NCI-H2196 (cell line): ENCODE results near the gene OVCH2.
"Not testable (repeated sequence)": the region's sequence is repeated elsewhere in the genome, so short reads cannot be mapped to it uniquely, and the experiment has no call there.

ENCODE experiments used
- DNase-seq: peaks from one replicate; lab custom pipeline; 2025; ENCODE audit not compliant: unreplicated experiment; lab: John Stamatoyannopoulos, UW

The OVCH2 gene

DNA sequence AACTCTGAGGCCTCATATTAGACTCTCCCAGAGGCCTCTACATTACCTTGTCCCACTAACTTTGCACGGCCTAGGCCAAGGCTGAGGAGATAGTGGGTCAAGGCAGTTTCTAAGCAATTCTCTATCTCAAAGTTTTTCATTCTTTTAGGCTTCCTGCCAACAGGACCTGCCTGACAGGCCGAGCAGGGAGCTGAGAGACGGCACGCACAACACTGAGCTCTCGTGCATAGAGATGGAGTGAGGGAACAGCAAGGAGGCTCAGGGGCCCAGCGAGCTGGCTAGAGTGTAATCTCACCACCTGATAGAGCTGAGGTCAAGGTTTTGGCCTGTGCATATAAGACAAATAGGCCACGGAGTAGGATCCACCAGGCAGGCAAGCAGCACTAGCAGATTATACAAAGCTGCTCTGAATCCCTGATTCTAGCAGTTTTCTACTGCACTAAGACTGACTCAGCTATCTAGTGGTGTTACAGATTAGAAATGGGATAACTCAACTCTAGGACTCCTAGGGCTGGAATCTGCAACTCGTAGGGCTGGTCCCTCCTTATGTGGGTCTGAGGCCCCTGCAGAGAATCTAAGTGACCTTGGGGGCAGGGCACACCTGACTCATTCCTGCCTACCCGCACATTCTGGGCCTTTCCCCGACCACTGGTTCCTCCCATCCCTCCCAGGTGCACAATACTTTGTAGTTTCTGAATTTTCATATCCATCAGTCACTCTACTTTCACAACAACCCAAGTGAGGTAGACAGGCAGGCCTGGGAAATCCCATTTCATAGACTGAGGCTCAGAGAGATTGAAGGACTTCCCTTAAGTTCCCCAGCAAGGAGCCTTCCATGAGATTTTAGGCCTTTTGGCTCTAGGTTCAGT, 34.7 kb downstream of the OVCH2 start:
- no peak for DNase-seq

DNA sequence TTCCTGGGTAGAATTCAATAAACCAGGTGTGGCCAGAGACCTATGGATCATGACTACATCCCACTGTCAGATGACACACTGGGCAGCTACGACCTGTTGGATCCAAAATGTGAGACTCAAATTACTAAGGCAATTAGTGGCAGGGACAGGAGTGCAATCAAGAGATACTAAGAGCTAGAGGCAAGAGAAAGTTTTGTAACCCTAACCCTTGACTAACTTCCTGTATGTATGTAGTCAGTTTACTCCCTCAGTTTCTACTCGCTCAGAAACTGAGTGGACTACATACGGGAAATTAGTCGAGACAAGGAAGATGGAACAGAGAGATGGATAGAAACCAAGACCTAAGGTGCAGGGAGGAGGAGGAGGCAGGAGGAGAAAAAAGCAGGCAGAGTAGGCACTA, 35.6 kb downstream of the OVCH2 start:
- DNase-seq: no peak

DNA sequence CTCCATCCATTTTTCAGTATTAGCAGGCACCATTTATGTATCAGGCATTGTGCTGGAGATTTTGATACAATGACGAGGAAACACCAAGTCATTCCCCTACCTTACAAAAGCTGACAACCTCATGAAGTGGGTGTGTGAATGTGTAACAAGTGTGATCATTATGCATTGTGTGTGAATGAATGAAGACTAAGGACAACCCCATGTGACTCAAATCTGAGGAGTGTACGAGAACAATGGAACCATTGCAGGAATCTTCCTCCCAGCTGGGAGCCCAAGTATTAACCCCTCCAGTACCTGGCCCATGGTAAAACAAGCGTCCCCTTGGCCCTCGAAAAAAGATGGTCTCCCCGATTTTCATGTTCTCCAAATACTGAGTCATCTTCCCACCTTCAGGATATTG, 37.4 kb downstream of the OVCH2 start:
- no peak for DNase-seq

GRCh38 chr11:7668464-7668863, 37.8 kb downstream of the OVCH2 start:
- DNase-seq: no peak

DNA sequence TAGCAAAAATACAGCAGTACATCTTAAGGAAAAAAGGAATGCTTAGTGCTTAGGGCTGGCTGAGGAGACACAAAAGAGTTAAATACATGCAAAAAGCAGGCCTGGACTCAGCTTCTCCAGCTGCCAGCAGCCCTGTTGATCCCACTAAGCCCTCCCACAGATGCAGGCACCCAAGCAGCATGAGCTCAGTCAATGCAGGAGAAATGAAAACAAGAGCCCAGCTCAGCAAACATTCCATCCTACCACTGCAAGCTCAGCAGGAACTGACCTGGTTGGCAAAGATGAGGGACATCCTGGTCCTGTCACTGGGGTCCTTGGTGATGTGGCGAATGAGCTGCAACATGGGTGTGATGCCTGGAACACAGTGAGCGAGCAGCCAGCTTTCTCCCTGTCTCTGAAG, 38.8 kb downstream of the OVCH2 start:
- DNase-seq: no peak

- DNase-seq: no peak
Measured at GRCh38 chr11:7666292-7666866, 39.9 kb downstream of the OVCH2 start.

DNA sequence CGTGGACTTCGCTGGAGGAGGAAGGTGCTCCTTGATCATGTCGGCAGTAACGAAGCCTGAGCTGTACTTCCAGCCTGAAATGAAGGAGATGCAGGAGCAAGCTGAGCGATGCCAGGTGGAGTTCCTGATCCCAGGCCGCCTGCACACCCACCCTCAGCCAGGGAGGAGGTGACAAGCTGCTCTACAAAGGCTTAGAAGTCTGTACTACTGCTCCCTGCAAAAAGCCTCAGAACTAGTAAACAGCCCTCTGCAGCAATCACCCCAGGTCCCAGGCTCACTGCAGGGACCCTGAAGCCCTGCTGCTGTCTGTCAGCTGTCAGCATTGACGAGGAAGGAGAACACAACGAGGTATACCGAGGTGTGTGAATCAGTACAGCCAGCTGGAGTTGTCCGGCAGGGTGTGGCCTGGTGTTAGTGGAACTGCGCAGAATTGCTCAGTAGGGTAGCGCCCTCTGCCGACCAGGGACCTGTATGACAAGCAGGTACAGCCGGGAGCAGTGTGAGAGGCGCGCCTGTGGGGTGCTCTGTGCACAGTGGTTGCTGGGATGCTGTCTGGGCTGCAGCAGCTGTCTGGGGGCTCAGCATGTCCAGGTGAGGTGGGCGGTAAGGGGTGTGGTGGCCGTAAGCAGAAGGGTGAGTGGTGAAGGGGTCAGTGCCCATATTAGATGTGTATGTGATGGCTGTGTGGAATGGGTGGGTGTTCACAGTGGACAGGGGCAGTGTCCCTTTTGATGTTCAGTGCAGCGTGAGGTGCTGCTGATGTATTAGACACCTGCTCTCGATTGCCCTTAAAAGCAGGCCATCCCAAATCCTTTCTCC, 40.6 kb downstream of the OVCH2 start:
- DNase-seq: peak; percentile 74

DNA sequence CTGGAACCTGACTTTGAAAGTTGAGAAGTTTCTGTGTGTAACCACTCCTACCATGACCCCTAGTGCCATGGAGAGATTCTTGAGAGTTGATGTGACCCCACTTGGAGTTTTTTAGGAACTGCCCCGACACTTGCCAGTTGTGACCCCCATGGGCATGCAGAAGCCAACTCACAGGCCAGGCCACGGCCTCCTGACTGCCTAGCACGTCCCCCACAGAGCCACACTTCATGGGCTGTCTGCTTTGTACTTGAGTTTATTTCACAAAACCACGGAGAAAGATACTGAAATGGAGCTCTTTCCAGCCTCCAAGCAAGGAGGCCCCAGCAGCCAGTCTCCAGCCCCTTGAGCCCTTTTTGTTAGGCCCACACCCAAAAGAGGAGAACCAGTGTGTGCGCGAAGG, 41.4 kb downstream of the OVCH2 start:
- DNase-seq: no peak

DNA sequence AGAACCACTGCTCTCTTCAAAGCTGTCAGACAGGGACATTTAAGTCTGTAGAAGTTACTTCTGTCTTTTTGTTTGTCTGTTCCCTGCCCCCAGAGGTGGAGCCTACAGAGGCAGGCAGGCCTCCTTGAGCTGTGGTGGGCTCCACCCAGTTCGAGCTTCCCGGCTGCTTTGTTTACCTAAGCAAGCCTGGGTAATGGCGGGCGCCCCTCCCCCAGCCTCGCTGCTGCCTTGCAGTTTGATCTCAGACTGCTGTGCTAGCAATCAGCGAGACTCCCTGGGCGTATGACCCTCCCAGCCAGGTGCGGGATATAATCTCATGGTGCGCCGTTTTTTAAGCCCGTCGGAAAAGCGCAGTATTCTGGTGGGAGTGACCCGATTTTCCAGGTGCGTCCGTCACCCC, 42.7 kb downstream of the OVCH2 start:
- DNase-seq: not testable (repeated sequence)

DNA sequence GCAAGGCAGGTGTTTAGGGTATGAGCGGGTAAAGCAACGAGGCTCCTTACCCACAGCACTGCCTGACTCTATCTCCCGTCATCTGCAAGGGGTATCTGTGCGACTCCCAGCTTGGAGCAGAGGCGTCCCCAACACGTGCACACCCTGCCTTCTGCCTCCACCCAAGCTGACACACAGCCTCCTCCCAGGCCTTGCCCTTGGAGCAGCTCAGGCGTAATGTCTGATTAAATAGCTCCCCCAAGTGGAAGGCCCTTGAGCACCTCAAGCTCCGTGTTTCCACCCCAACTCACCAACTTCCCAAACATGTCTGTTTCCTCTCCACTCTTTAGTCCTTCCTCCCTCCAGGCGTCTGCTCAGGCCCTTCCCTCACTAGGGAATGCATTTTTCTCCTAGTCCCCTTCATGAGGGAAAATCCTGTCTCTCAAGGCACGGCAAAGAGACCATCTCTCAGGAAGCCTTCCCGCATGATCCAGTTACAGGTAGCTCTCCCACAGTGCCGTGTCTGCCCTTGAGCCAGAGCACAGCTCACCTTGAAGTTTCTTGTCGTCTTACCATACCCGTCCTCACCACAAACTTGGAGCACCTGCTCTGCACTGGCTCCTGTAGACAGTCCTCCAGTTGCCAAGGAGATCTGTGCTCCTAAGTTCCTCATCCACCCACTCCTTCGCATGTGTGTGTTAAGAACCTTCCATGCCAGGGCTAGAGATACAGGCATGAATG, 48.8 kb downstream of the OVCH2 start:
- peak; percentile 66 for DNase-seq

- no peak for DNase-seq
Measured at GRCh38 chr11:7656704-7657103, 49.6 kb downstream of the OVCH2 start.

GRCh38 chr11:7655253-7656217, 50.7 kb downstream of the OVCH2 start:
- no peak for DNase-seq

DNA sequence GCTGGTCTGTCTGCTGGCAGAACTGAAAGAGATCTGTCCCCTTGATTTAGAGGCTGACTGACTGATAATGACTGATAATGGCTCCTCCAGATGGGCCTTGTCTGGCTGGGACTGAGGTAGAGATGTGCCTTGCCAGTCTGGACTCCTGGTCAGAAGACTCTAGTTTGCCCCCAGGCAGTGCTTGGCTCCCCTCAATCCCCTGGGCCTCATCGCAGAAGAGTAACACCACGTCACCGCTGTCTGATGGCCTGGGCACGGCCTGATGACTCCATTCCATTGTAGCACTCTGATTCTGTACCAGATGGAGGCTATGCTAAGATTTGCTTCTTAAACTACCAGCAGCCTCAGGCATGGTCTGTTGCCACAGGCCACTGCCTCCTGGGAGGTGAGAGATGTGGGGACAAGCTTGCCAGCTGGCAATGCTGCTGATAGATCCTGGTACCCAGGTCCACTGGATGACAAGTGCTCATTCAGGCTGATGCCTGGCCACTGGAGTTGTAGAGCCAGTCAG, 52.0 kb downstream of the OVCH2 start:
- DNase-seq: no peak

DNA sequence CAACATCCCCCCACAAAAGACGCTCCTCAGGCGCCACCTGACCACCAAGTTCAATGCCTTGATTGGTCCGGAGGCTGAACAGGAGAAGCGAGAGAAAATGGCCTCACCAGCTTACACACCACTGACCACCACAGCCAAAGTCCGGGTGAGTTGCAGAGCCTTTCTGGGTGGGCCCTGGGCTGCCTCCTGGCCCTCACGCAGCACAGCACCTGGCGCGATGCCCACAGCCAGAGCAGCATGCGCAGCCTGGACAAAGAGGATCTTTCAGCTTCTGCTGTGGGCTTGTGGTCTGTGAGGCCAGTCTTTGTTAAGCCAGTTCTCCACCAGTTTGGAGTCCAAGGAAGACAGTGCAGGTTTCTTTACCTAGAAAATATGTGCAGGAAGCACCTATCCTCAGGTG, 54.6 kb downstream of the OVCH2 start:
- no peak for DNase-seq

DNA sequence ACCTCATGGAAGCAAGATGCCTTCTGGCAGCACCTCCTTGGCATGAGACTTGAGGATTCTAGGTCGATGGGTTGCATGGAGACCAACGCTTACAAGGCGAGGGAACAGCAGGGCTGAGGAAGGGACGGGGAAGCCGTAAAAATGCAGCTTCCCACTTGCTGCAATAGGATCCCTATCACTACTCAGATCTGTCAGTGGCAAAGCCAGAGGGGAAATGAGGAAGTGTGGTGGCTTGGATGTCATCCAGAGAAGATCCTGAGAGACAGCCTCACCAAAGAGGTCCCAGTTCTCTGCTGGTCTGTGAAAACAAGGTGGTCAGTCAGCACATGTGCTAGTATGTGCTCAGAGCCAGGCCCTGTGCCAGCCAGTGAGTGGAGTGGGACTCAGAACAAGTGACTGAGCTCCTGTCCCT, 55.1 kb downstream of the OVCH2 start:
- DNase-seq: no peak

DNA sequence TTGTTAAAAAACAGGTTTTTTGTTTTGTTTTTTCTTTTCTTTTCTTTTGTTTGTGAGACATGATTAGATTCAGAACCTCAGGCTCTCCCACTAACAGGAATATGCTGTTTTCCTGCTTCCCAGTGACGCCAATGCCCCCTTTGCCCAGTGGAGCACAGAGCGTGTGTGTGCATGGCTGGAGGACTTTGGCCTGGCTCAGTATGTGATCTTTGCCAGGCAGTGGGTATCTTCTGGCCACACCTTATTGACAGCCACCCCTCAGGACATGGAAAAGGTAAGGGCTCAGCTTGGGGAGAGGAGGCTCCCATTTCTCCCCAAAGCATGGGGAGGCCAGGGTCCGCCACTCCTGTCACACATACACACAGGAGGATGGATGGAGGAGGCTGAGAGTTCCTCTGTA, 58.0 kb downstream of the OVCH2 start:
- DNase-seq: no peak

GRCh38 chr11:7646866-7647265, 59.4 kb downstream of the OVCH2 start:
- DNase-seq: no peak

DNA sequence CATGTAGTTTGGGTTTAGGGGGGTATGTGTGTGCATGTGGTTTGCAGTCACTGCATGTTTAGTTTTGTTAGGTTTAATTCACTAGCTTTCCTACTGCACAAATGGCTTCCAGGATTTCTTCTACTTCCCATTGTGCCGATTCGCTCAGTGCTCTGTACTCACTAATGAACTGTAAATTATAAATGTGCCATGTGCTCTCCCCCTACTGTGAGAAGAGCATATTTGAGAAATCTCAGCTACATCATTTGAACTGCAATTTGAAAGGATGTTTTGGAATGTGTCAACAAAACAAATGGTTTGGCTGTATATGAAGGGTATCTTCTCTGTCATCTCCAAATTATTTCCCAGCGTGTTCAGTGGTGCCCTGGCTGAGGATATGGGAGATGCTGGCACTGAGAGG, 61.1 kb downstream of the OVCH2 start:
- no peak for DNase-seq

DNA sequence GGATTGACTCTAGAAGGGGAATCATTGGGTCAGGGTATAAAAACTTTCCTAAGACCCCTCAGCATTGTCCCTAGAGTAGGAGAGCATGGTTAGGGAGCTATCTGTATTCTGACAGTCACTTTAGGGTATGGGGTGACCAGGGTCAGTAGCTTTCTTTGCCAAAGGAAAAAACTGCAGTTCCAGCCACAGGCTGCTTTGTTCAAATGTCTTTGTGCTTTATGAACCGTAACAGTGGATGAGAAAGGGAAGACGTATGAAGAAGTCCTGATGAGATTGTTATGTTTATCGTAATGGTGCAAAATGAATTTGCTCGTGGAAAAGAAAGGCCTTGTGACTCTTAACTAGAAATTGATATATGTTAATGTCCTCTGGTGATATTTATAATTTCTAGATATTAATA, 63.0 kb downstream of the OVCH2 start:
- DNase-seq: no peak

- no peak for DNase-seq
Measured at GRCh38 chr11:7642747-7643146, 63.5 kb downstream of the OVCH2 start.
